SW 1271 (cell line): Measurements from ENCODE around the gene PLCB1.

Source experiments
- DNase-seq, 2 experiments: peaks; one replicate each; lab custom pipeline; 2025; lab: John Stamatoyannopoulos, UW

PLCB1 gene

GRCh38 chr20:8547035-8547650 lies 415.1 kb downstream of the PLCB1 start:
- no peak for DNase-seq

GRCh38 chr20:8547968-8548588 lies 416.0 kb downstream of the PLCB1 start:
- no peak for DNase-seq

GRCh38 chr20:8549192-8549591 lies 417.1 kb downstream of the PLCB1 start:
- DNase-seq, result no peak

- DNase-seq, result no peak
Measured at GRCh38 chr20:8557711-8558110, 425.6 kb downstream of the PLCB1 start.

- DNase-seq, result no peak
Measured at GRCh38 chr20:8562356-8562755, 430.3 kb downstream of the PLCB1 start.

- no peak for DNase-seq
Measured at GRCh38 chr20:8568075-8568474, 436.0 kb downstream of the PLCB1 start.

GRCh38 chr20:8569766-8570165 lies 437.7 kb downstream of the PLCB1 start:
- no peak for DNase-seq

- DNase-seq, result no peak
Measured at GRCh38 chr20:8571611-8572010, 439.5 kb downstream of the PLCB1 start.

- DNase-seq, result no peak
Measured at GRCh38 chr20:8573686-8574085, 441.6 kb downstream of the PLCB1 start.

GRCh38 chr20:8575114-8575513 lies 443.0 kb downstream of the PLCB1 start:
- DNase-seq, result no peak

- DNase-seq, result no peak
Measured at GRCh38 chr20:8578161-8578865, 446.2 kb downstream of the PLCB1 start.

GRCh38 chr20:8579035-8579434 lies 447.0 kb downstream of the PLCB1 start:
- DNase-seq, result no peak

- no peak for DNase-seq
Measured at GRCh38 chr20:8581446-8582183, 449.5 kb downstream of the PLCB1 start.

- no peak for DNase-seq
Measured at GRCh38 chr20:8583012-8583565, 451.0 kb downstream of the PLCB1 start.

- DNase-seq, result no peak
Measured at GRCh38 chr20:8583566-8584043, 451.5 kb downstream of the PLCB1 start.

GRCh38 chr20:8587251-8587650 lies 455.2 kb downstream of the PLCB1 start:
- no peak for DNase-seq

GRCh38 chr20:8587810-8588209 lies 455.7 kb downstream of the PLCB1 start:
- no peak for DNase-seq

- DNase-seq, result no peak
Measured at GRCh38 chr20:8589956-8590355, 457.9 kb downstream of the PLCB1 start.

GRCh38 chr20:8600910-8601541 lies 469.0 kb downstream of the PLCB1 start:
- DNase-seq, result peak in 1 of 2 experiments; percentile 22

- DNase-seq, result no peak
Measured at GRCh38 chr20:8601542-8601912, 469.5 kb downstream of the PLCB1 start.

GRCh38 chr20:8602389-8603116 lies 470.5 kb downstream of the PLCB1 start:
- DNase-seq, result no peak
